Right renal pelvis (tissue), 4 donors: ENCODE results near the gene CROCC2. TPM values are rescaled to one million over a fixed set of nuclear protein-coding genes. Genes with fewer than 3 reads are reported as not detected.
"Not testable (repeated sequence)": the region's sequence is repeated elsewhere in the genome, so short reads cannot be mapped to it uniquely, and the experiment has no call there.

ENCODE experiments used
- DNase-seq, 4 donors: peaks; one replicate each; pipeline ENCODE4 v3.0.0-alpha.2; 2013; ENCODE audit warnings: low read depth in 4 of 4, low spot score in 3 of 4, missing footprints in 1 of 4
- polyA plus RNA-seq, 4 donors: library from polyadenylated mRNA; unstranded; fragments of 120-200 nt; gene quantifications; one replicate each; pipeline ENCODE4 v1.2.1, GENCODE V29; 2013; ENCODE audit not compliant: insufficient read length in 4 of 4

Gene CROCC2
- polyA plus RNA-seq, 4 donors: 0.03 to 0.13 (median 0.05) TPM; not detected in 1

- DNase-seq: no peak
Observed at GRCh38 chr2:240963065-240963867, 57.1 kb downstream of the CROCC2 start.

DNA sequence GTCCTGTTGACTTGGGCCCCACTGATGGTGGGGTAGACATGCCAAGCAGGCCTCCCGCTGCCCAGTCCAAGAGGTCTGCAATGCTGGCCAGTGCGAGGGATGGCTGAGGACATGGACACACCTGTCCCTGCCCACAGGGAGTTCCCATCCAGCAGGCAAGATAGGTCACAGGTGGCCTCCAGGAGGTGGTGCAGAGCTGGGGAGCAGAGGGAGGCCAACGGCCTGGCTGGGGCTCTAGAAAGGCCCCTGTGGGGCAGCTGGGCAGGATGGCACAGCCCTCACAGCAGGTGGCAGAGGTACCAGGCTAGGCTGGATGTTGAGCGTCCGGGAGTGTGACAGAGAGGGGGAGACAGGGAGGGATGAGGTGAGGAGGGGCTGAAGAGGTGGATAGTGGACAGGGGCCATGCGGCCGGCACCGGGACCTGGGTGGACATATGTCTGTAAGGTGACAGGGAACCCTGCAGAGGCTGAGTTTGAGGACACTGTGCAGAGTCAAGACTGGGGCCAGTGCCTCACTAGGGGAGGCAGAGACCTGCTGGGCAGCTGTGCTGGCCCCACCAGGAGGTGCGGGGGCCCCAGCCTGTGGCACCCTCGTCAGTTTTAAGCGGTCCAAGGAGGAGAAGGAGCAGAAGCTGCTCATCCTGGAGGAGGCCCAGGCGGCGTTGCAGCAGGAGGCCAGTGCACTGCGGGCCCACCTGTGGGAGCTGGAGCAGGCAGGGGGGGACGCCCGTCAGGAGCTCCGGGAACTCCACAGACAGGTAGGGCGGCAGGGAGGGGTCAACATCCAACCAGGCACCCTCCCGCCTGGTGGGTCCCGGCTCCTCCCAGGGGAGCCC, 58.0 kb downstream of the CROCC2 start:
- no peak for DNase-seq

- DNase-seq: no peak
Observed at GRCh38 chr2:240964704-240965295, 58.7 kb downstream of the CROCC2 start.

DNA sequence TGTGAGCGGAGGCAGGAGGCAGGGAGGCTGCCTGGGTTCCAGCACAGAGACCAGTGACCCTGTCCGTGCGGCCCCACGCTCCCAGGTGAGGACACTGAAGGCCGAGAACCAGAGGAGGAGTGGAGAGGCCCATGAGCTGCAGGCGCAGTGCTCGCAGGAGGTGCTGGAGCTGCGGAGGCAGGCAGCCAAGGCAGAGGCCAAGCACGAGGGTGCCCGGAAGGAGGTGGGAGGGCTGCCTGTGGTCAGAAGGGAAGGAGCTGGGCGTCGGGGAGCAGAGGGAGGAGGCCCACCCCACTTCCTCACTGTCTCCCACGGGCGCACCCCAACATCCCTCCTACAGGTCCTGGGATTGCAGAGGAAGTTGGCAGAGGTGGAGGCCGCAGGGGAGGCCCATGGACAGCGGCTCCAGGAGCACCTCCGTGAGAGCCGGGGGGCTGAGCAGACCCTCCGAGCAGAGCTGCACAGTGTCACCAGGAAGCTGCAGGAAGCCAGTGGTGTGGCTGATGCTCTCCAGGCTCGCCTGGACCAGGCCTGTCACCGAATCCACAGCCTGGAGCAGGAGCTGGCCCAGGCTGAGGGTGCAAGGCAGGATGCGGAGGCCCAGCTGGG, 59.3 kb downstream of the CROCC2 start:
- DNase-seq: no peak

DNA sequence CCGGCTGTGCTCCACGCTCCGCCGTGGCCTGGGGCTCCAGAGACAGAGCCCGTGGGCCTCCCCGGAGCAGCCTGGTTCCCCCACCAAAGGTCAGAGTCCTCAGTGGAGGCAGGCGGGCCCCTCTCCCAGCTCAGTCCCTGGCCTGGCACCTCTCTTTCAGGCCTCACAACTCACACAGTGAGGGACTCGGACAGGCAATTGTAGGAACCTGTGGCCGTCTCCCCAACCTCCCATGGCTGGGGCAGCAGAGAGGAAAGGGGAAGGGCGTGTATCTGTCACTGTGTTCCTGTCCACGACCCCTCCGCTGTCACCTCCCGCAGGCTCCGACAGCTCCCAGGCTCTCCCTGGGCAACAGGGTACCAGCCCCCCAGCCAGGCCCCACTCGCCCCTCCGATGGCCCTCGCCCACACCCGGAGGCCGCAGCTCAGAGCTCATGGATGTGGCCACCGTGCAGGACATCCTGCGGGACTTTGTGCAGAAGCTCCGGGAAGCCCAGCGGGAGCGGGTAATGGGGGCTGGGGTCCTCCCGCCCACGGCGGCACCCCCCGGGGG, 59.8 kb downstream of the CROCC2 start:
- DNase-seq: no peak

DNA sequence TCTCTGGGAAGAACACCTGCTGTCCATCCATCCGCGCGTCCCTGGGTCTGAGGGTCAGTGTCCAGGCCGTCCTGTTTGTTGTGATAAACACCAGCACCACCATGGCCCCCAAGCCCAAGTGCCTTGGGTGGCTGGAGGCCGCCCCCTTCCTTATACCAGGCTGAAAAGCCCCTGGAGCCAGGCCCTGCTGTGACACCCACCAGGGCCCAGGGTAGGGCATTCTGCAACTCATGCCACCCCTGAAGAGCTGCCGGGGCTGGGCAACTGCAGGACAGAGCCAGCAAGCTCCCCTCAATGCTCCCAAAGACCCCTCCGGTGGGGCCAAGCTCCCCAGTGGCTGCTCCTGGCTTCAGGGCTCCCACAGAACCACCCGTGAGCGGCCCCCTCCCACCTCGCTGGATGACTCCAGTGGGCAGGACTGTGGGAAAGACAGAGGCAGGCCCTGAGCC, 60.3 kb downstream of the CROCC2 start:
- no peak for DNase-seq

GRCh38 chr2:240966906-240967680, 61.0 kb downstream of the CROCC2 start:
- DNase-seq: no peak

GRCh38 chr2:240967681-240968621, 61.8 kb downstream of the CROCC2 start:
- DNase-seq: no peak

GRCh38 chr2:240968731-240969624, 62.8 kb downstream of the CROCC2 start:
- no peak for DNase-seq

GRCh38 chr2:240970104-240970503, 64.0 kb downstream of the CROCC2 start:
- DNase-seq: no peak

- no peak for DNase-seq
Observed at GRCh38 chr2:240970816-240971215, 64.7 kb downstream of the CROCC2 start.

DNA sequence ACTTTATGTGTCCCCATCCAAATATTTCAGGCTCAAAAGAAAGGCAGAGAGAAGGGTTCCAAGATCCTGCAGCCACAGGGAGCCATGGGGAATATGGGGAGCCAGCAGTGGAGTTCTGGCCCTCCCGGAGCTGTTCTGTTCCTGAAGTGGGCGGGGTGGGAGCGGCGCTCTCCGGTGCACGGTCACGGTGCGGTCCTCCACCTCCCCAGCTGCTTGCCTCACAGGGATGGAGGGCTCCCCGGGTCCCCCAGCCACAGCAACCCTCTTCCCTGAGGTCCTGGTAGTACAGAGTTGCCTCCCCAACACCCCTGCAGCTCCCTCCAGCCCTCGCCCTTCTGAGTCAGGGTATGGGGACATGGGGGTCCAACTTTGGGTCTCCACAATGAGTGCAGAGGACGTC, 66.1 kb downstream of the CROCC2 start:
- DNase-seq: no peak

- no peak for DNase-seq
Observed at GRCh38 chr2:240972636-240973521, 66.7 kb downstream of the CROCC2 start.

GRCh38 chr2:240974771-240975572, 68.8 kb downstream of the CROCC2 start:
- DNase-seq: no peak

- DNase-seq: not testable (repeated sequence)
Observed at GRCh38 chr2:240975903-240976302, 69.8 kb downstream of the CROCC2 start.

GRCh38 chr2:240981280-240981679, 75.1 kb downstream of the CROCC2 start:
- DNase-seq: no peak
